K562 (cell line): ENCODE data around the gene ASB4. TPM values are rescaled to one million over a fixed set of nuclear protein-coding genes. Genes with fewer than 3 reads are reported as not detected.

Source experiments
- ATAC-seq: fragments of 200-7000 bp; cut with Tn5 transposase; 3 replicates; pipeline ENCODE4 v1.9.1; 2020; ENCODE audit warnings: moderate library complexity
- BruUV-seq: library from RNA; stranded (reverse); fragments of 400-500 nt; replicated peaks from 2 replicates; lab custom pipeline; 2021; lab: Mats Ljungman, UMichigan
- CTCF ChIA-PET: fragments of 300-600 bp; formaldehyde crosslinking; extraction: SDS; loops from one replicate; lab custom pipeline; 2021; ENCODE audit warnings: low intra/inter-chr PET ratio; lab: Yijun Ruan, JAX
- POLR2A ChIA-PET: fragments of 300-600, 350-650 bp; sonication (Branson Sonifier 250); formaldehyde crosslinking; extraction: SDS; loops from one replicate; lab custom pipeline; 2021; ENCODE audit warnings: antibody characterized with exemption, inconsistent platforms; lab: Yijun Ruan, JAX
- DNase-seq, 4 experiments: peaks; one replicate each; pipeline versions ENCODE4 v3.0.0 to v3.0.0-alpha.2; 2011 to 2018; ENCODE audit warnings: low spot score in 3 of 4, mixed read lengths in 3 of 4; ENCODE audit errors: extremely low read depth in 1 of 4
- FAIRE-seq: peaks from 2 replicates; lab custom pipeline; 2011; peaks lifted over from hg19 to GRCh38; lab: Jason Lieb, UNC
- H2AFZ ChIP-seq: 2 replicates; pipeline ENCODE4 v1.6.0; 2011; ENCODE audit warnings: low read depth, low read length, control low read depth, inconsistent platforms
- H3K27ac ChIP-seq: fragments of 200-600 bp; 3 replicates; pipeline ENCODE4 v1.8.0; 2011; ENCODE audit warnings: low read depth, mild to moderate bottlenecking, control low read depth, inconsistent platforms, low read length, moderate library complexity, mixed read lengths; ENCODE audit errors: extremely low read depth
- H3K27me3 ChIP-seq, 2 experiments: fragments of 300-600 bp in 1 of 2; 2 replicates in 1 of 2; 3 replicates in 1 of 2; pipeline versions ENCODE4 v1.6.0 to v1.8.0; 2011; ENCODE audit warnings: inconsistent platforms in 2 of 2, low read length in 2 of 2, mild to moderate bottlenecking in 1 of 2, mixed read lengths in 1 of 2, moderate library complexity in 1 of 2; ENCODE audit not compliant: control insufficient read depth in 2 of 2, insufficient read depth in 2 of 2
- H3K36me3 ChIP-seq: fragments of 300-600 bp; 3 replicates; pipeline ENCODE4 v1.8.0; 2011; ENCODE audit warnings: mild to moderate bottlenecking, low read length, inconsistent platforms; ENCODE audit not compliant: control insufficient read depth, insufficient read depth
- H3K4me1 ChIP-seq, 2 experiments: fragments of 200-600 bp in 1 of 2; replicated peaks in 1 of 2; 2 replicates in 1 of 2; 3 replicates in 1 of 2; pipeline versions ENCODE4 v1.5.1 to v1.8.0; 2011; ENCODE audit warnings: inconsistent platforms in 2 of 2, low read length in 2 of 2, mild to moderate bottlenecking in 1 of 2, mixed read lengths in 1 of 2, moderate library complexity in 1 of 2; ENCODE audit not compliant: control insufficient read depth in 2 of 2, insufficient read depth in 2 of 2
- H3K4me2 ChIP-seq: 2 replicates; pipeline ENCODE4 v1.6.1; 2011; ENCODE audit warnings: low read length, control low read depth, inconsistent platforms, mixed read lengths; ENCODE audit not compliant: insufficient read depth
- H3K4me3 ChIP-seq: fragments of 200-600 bp; sonication (generic), shearing (Covaris generic); 2 replicates; pipeline ENCODE4 v1.5.1; 2016; ENCODE audit warnings: control low read depth, inconsistent platforms
- H3K79me2 ChIP-seq: fragments of 200-600 bp; 3 replicates; pipeline ENCODE4 v1.8.0; 2011; ENCODE audit warnings: low read length, inconsistent platforms; ENCODE audit not compliant: control insufficient read depth, insufficient read depth
- H3K9ac ChIP-seq, 2 experiments: 2 replicates each; pipeline versions ENCODE4 v1.6.0 to v1.6.1; 2011; ENCODE audit warnings: low read depth in 2 of 2, low read length in 2 of 2, control low read depth in 1 of 2, inconsistent platforms in 1 of 2, mild to moderate bottlenecking in 1 of 2, mixed read lengths in 1 of 2; ENCODE audit not compliant: insufficient read depth in 1 of 2
- H3K9me1 ChIP-seq: one replicate; pipeline ENCODE4 v1.6.0; 2011; ENCODE audit warnings: inconsistent platforms, mild to moderate bottlenecking, low read length, moderate library complexity; ENCODE audit not compliant: control insufficient read depth, insufficient read depth
- H3K9me3 ChIP-seq: replicated peaks from 2 replicates; pipeline ENCODE4 v1.5.1; 2011; ENCODE audit warnings: low read depth, low read length, inconsistent platforms; ENCODE audit not compliant: control insufficient read depth, insufficient read depth
- H4K20me1 ChIP-seq: replicated peaks from 2 replicates; pipeline ENCODE4 v1.6.1; 2011; ENCODE audit warnings: low read length, inconsistent platforms, mixed read lengths; ENCODE audit not compliant: control insufficient read depth, insufficient read depth
- BHLHE40 ChIP-seq: IDR thresholded peaks from 2 replicates; pipeline ENCODE4 v1.6.1; 2011; ENCODE audit warnings: low read length, improper control_type of control experiment
- CCNT2 ChIP-seq: IDR thresholded peaks from 2 replicates; pipeline ENCODE4 v1.6.1; 2011; ENCODE audit warnings: borderline replicate concordance, low read depth, mild to moderate bottlenecking, moderate library complexity, mixed read lengths, low read length; ENCODE audit not compliant: insufficient read length; ENCODE audit errors: extremely low read depth
- CTCF ChIP-seq, 3 experiments: IDR thresholded peaks in 2 of 3; conservative IDR thresholded peaks in 1 of 3; 2 replicates each; pipeline ENCODE4 v1.5.1; 2011 to 2012; ENCODE audit warnings: low read length in 3 of 3, mild to moderate bottlenecking in 3 of 3, control low read depth in 2 of 3, improper control_type of control experiment in 1 of 3, inconsistent platforms in 1 of 3, low read depth in 1 of 3, mixed read lengths in 1 of 3, moderate library complexity in 1 of 3; ENCODE audit not compliant: insufficient read depth in 2 of 3
- EWSR1 ChIP-seq: fragments of 450-650 bp; IDR thresholded peaks from 2 replicates; pipeline ENCODE4 v1.6.1; 2018; ENCODE audit warnings: borderline replicate concordance, mild to moderate bottlenecking, low read depth, moderate library complexity; ENCODE audit not compliant: partially characterized antibody
- NFIC ChIP-seq: fragments of 450-650 bp; IDR thresholded peaks from 2 replicates; pipeline ENCODE4 v1.6.1; 2017; ENCODE audit warnings: mild to moderate bottlenecking, inconsistent platforms
- POLR3A ChIP-seq: IDR thresholded peaks from 2 replicates; pipeline ENCODE4 v1.6.1; 2011; ENCODE audit warnings: borderline replicate concordance, mild to moderate bottlenecking, moderate library complexity; ENCODE audit not compliant: insufficient read length, insufficient read depth; ENCODE audit errors: extremely low read depth
- SIN3A ChIP-seq, 2 experiments: fragments of 150-350 bp in 1 of 2; IDR thresholded peaks; 2 replicates each; pipeline ENCODE4 v1.6.1; 2011 to 2016; ENCODE audit warnings: borderline replicate concordance in 2 of 2, low read depth in 2 of 2, low read length in 2 of 2, mild to moderate bottlenecking in 2 of 2, moderate library complexity in 2 of 2; ENCODE audit not compliant: control insufficient read depth in 1 of 2
- SNIP1 ChIP-seq: fragments of 450-650 bp; IDR thresholded peaks from 2 replicates; pipeline ENCODE4 v1.7.1; 2017; ENCODE audit warnings: low read depth, mild to moderate bottlenecking
- ZNF232 ChIP-seq: sonication (generic); formaldehyde crosslinking; IDR thresholded peaks from 2 replicates; pipeline ENCODE4 v1.8.0; 2022; ENCODE audit warnings: mild to moderate bottlenecking, missing genetic modification reagents
- ZNF41 ChIP-seq: fragments of 250-450 bp; sonication (Bioruptor Pico); conservative IDR thresholded peaks from 2 replicates; pipeline ENCODE4 v1.4.0; 2020; ENCODE audit warnings: mild to moderate bottlenecking
- in situ Hi-C: fragments of 300-500 bp; cut with MboI; formaldehyde crosslinking; loops from 4 replicates; pipeline ENCODE4 v1.15.0; 2018; ENCODE audit warnings: inconsistent platforms, mixed read lengths
- intact Hi-C: fragments of 100-400 bp; cut with micrococcal nuclease; formaldehyde crosslinking; loops from 2 replicates; pipeline ENCODE4 v1.14.2; 2022
- polyA plus RNA-seq, 8 experiments: library from polyadenylated mRNA; depleted of rRNA in 4 of 8; stranded (reverse) in 5 of 8; unstranded in 3 of 8; fragments of >200 nt; fragmentation: Nextera tagmentation in 2 of 8; fragmentation: Illumina TruSeq in 1 of 8; extraction: Ambion mirVana in 2 of 8; extraction: Trizol in 1 of 8; gene quantifications; 2 replicates each; pipeline versions ENCODE4 v1.2.1 to v1.2.3, GENCODE V29; 2011 to 2014; ENCODE audit warnings: inconsistent platforms in 1 of 8, missing spikeins in 1 of 8
- total RNA-seq, 7 experiments: library from RNA; depleted of rRNA in 6 of 7; stranded (reverse); fragments of >200 nt in 6 of 7; fragmentation: Illumina TruSeq in 2 of 7; extraction: Trizol in 2 of 7; gene quantifications; 2 replicates each; pipeline versions ENCODE4 v1.2.1 to v1.2.3, GENCODE V29; 2011 to 2021; ENCODE audit warnings: low replicate concordance in 1 of 7
- TF ChIP-seq, protein P1 (sequence below): sonication (generic); formaldehyde crosslinking; IDR thresholded peaks from 2 replicates; pipeline ENCODE4 v1.8.0; 2023; ENCODE audit warnings: mild to moderate bottlenecking, missing genetic modification reagents
- TF ChIP-seq, protein P2 (sequence below): fragments of 200-400 bp; formaldehyde crosslinking; IDR thresholded peaks from 2 replicates; pipeline ENCODE4 v1.6.1; 2017; ENCODE audit warnings: mild to moderate bottlenecking, low read depth, low read length, moderate library complexity

ASB4 gene
- total and polyA plus RNA-seq, 9 of the 15 experiments (the other 6 are each of a cell fraction or from before 2014, with no cell fraction given) = 0.03 to 0.07 TPM; not detected in 7

- TF ChIP-seq CTCF (IDR thresholded peaks at IDR 0.05 in 2 of 3, conservative IDR thresholded peaks at IDR 0.05 in 1 of 3; ENCODE audit: insufficient read depth in 2 of 3, low read depth in 1 of 3, low read length in 3 of 3) (peak; percentile 55 to 62 (median 55)), NFIC (no peak), CCNT2 (no peak)
Observed at GRCh38 chr7:95478272-95479037, 7.3 kb upstream of the ASB4 start (continued).

DNA sequence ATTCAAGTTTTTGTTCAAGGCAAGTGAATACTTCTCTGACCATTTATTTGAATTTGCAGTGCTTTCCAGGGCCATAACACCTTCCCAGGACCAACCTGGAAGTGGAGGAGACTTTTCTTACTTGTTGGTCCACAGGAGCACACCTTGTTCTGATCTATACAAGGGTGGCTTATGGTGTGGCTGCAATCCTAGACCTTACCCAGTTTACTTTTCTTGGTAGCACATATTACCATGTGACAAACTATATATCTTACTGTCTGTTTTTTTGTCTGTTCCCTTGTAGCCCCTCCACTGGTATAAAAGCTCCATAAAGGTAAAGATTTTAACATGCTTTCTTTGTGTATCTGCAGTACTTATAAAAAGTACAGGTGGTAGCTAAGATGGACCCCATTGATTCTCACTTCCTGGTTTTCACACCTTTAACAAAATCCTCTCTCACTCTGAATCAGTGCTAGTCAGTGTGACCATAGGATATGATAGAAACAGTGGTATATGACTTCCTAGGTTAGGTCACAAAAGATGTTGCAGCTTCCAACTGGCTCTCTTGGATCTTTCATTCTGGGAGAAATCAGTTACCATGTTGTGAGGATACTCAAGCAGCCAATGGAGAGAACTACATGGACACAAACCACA, 5.6 kb upstream of the ASB4 start:
- H3K4me3 ChIP-seq = no peak overlapping the region
- no peak for DNase-seq
- H3K27ac ChIP-seq = no peak overlapping the region
- in situ Hi-C loops (loop anchor here (25.0 kb wide), 1 partner anchor 1043 kb away; no protein-coding TSS in a partner anchor), intact Hi-C loops (loop anchor here (5.0 to 10.0 kb wide), 3 partner anchors 218 to 1185 kb away; no protein-coding TSS in a partner anchor)
- H3K9ac ChIP-seq = no peak overlapping the region
- no peak overlapping the region for H3K4me2 ChIP-seq
- no peak for FAIRE-seq
- CTCF ChIA-PET = interaction anchor here (1.6 kb wide), 1 partner anchor 8 kb away, joined by 3 read pairs; no protein-coding TSS in a partner anchor
- peaks cover 0 to 8% of the 10 kb centered on the region in 2 experiments; a peak in 2 of 5 replicates for H3K27me3 ChIP-seq
- H3K36me3 ChIP-seq = no peaks in the 10 kb centered on the region
- H2AFZ ChIP-seq = no peak overlapping the region
- no peaks in the 10 kb centered on the region for H4K20me1 ChIP-seq
- no peaks in the 10 kb centered on the region for H3K79me2 ChIP-seq
- BruUV-seq = no TSS peak
- no peaks in the 10 kb centered on the region for H3K9me1 ChIP-seq
- ATAC-seq = no peak
- POLR2A ChIA-PET = no interaction called here
- no peaks in the 10 kb centered on the region for H3K9me3 ChIP-seq
- H3K4me1 ChIP-seq = no peaks in the 10 kb centered on the region
- TF ChIP-seq SNIP1 (no peak), EWSR1 (no peak), ZNF41 (CRISPR knock-in tag) (no peak), BHLHE40 (no peak), ZNF232 (CRISPR knock-in tag) (no peak), SIN3A (IDR thresholded peaks at IDR 0.05; ENCODE audit: borderline replicate concordance in 2 of 2, control insufficient read depth in 1 of 2, low read depth in 2 of 2, low read length in 2 of 2) (no peak), POLR3A (no peak)
- TF ChIP-seq, protein P1, sequence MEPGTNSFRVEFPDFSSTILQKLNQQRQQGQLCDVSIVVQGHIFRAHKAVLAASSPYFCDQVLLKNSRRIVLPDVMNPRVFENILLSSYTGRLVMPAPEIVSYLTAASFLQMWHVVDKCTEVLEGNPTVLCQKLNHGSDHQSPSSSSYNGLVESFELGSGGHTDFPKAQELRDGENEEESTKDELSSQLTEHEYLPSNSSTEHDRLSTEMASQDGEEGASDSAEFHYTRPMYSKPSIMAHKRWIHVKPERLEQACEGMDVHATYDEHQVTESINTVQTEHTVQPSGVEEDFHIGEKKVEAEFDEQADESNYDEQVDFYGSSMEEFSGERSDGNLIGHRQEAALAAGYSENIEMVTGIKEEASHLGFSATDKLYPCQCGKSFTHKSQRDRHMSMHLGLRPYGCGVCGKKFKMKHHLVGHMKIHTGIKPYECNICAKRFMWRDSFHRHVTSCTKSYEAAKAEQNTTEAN = no peak
- TF ChIP-seq, protein P2, sequence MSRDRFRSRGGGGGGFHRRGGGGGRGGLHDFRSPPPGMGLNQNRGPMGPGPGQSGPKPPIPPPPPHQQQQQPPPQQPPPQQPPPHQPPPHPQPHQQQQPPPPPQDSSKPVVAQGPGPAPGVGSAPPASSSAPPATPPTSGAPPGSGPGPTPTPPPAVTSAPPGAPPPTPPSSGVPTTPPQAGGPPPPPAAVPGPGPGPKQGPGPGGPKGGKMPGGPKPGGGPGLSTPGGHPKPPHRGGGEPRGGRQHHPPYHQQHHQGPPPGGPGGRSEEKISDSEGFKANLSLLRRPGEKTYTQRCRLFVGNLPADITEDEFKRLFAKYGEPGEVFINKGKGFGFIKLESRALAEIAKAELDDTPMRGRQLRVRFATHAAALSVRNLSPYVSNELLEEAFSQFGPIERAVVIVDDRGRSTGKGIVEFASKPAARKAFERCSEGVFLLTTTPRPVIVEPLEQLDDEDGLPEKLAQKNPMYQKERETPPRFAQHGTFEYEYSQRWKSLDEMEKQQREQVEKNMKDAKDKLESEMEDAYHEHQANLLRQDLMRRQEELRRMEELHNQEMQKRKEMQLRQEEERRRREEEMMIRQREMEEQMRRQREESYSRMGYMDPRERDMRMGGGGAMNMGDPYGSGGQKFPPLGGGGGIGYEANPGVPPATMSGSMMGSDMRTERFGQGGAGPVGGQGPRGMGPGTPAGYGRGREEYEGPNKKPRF = no peak
